Suppressor macrophage treated with lipopolysaccharide for 1 hour (primary cell): ENCODE results near the gene CDC42EP3.

Source experiments
- DNase-seq, 3 donors: peaks; one replicate each; pipeline ENCODE4 v3.0.0-alpha.2; 2020 to 2022

The CDC42EP3 gene

DNA sequence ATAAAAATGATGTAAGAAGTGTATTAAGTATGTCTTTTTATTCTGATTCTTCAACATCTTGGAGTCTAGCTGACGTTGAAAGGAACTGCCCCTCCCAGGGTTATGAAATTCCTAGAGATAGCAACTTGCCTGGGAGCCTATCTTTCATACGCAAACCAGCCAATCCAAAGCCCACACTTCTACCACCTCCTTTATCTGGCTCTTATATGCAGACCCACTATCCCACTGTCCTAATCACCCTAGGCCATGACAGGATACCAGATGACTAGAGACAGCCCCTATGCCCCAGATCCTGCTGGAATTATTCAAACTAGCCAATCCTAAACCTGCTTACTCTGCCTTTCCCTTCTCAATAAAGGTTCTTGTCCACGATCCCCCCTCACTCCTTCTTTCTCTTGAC, 11.8 kb upstream of the CDC42EP3 start:
- no peak for DNase-seq

DNA sequence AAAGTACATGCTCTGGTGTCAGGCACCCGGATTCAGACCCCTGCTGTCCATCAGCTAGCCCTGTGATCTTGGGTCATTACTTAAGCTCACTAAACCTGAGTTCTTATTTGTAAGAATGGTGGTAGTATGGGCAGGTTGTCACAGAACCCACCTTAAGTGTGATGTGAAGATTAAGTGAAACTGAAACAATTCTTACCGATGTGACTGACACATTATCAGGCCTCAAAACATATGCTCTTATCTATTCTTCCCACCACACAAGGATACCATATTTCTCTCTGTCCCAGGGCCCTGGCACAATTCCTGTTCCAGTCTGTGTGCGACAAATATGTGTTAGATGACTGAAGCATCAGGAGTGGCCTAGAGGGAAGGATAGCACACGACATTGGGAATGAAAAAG, 11.0 kb upstream of the CDC42EP3 start:
- DNase-seq: no peak

DNA sequence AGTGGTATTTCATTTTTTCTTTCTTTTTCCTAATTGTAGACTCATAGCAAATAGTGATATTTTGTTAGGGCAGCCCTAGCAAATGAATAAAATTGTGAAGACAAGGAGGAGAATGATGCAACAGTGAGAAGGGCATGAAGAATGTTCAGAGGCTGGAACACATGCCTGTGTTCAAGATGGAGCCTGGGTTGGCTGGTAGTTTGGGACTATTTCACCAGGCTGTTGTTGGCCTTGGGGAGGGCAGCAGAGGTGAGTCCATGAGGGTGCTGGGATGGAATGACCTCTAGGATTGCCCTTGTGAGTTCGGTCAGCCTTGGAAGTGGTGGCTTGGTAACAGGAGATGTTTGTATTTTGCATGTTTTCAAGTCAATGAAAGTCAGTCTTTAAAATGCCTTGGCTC, 10.1 kb upstream of the CDC42EP3 start:
- DNase-seq: no peak

DNA sequence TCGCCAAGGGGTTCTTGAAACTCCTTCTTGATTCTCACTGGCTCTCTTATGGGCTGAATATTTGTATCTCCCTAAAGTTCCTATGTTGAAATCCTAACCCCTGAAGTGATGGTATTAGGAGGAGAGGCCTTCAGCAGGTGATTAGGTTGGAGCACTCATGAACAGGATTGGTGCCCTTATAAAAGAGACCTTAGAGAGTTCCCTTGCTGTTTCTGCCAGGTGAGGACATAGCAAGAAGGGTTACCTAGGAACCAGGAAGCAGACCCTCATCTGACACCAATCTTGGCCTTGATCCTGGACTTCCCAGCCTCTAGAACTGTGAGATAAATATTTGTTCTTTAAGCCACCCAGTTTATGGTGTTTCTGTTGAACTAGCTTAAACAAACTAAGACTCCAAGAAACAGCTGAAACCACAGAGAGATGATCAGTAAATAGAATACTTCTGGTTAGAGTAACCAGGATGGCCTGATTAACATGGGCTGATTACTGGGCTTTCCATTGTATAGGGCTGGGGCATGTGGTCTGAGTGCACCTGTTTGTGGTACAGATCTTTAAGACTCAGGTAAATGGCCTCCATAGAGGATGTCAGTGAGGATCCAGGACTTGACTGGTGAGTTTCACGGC, 7.7 kb upstream of the CDC42EP3 start:
- DNase-seq: no peak

DNA sequence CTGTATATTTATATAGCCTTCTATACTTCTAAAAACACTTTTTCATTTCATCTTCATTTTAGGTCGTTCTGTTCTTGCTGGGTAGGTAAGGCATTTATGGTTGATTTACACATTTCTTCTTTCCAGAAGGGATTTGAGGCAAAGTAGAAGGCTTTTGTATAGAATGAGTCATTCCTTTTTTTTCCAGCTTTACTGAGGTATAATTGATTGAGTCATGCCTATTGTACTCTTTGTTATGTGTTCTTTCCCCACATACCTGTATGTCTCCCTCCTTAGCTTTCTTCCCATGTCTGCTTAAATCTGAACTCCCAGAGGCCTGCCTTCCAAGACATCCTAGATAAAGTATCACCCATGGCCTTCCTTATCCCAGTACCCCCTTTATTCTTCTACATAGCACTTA, 4.8 kb upstream of the CDC42EP3 start:
- no peak for DNase-seq

DNA sequence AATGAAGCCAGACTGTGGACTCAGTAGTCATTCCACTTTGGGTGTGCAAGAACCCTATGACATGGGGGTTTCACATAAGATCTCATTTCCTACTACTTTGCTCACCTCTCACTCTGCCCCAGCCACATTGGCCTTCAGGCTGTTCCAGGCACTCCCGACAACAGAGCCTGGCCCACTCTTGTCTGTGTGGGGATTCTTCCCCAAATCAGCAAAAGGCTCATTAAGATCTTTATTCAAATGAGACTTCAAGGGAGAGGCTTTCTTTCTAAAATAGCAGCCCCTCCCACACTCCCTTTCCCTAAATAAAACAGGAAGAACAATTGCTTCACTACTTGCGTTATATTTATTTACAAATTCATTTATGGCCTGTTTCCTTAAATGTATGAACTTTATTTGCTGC, 3.5 kb upstream of the CDC42EP3 start:
- peak; percentile 68 to 81 (median 69) for DNase-seq

DNA sequence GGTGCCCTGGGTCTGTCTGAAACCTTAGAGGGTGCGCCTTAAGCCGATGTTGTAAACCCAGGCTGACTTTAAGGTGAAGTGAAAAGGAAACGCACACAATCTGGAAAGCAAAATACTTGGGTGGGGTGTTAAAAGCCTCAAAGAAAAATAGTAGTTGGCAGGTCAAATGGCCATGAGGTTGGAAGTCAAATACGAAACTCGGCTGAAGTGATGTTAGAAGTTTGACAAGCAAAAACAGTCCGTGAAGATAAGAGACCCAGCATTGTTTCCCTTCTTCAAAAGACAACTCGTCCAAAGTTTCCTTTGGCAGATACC, 1.4 kb upstream of the CDC42EP3 start:
- DNase-seq: no peak

DNA sequence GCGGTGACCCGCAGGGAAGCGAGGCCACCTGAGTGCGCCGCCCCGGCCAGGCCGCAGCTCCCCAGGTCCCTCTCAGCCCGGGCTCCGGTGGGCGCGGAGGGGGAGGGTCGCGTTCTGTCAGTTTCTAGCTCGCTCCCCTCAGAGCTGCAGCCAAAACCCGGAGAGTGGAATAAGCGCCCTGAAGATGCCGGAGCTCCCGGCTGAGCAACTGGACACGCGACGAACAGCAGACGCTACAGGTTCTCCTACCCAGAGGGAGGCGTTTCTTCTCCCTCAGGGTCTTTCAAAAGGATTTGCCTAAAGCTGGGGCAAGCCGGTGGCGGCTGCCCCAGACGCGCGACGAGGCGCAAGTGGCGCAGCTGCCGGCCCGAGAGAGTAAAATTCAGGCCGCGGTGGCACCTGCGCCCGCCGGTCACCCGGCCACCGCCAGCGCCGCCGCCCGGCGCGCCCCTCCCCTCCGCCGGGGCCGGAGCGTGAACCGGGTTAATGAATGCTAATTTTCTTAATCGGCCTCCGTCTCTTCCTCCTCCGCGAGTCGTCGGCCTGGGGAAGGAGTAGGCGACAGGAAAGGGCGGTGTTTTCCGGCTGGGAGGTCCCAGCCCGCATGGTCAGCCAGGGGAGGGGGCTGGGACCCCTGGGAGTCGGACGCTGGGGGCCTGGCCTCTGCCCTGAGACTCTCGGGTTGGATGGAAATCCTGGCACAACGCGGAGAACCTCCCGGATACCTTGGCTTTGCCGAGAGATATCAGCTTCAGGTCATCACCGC, 845 bp upstream of the CDC42EP3 start:
- peak; percentile 69 to 82 (median 70) for DNase-seq

DNA sequence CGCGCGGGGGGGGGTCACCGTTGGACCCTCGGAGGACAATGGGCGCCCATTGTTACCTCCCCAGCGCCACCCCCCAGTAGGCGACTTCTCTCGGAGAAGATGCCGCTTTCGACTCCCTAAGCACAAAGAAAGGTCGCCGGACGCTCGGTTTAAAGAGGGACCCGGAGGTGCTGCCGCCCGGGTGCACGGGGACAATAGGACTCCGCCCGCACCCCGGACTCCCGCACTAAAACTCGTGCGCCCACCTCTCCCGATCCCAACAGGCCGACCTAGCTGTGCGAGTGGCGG, 318 bp upstream of the CDC42EP3 start:
- DNase-seq: peak in 2 of 3 donors; percentile 24 to 54

DNA sequence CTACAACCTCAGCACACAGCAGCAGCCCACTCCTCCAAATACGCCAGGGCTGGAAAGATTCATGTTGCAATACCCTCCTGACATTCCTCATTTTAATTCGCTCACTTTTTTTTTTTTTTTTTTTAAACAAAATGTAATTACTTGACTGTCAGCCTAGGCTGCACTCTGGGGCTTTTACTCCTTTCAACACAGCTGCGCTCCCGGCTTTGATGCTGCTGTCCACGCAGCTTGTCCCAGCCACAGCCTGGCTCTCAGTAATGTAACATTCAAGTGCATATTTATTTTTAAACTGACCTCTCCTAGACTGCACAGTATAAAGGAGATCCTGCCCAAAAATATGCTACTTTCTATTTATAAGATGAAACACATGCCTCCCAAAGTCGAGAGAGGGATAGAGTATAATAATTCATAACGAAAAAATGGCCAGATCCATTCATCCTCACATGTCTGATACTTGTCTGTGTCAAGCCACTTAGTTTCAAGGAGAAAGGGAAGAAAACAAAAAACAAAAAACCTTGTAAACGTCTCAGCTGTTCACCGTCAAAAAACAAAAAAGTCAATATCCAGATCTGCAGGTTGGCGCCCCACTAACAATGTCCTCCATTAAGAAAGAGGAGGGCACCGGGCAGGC, 949 bp downstream of the CDC42EP3 start:
- peak in 1 of 3 donors; percentile 28 for DNase-seq

DNA sequence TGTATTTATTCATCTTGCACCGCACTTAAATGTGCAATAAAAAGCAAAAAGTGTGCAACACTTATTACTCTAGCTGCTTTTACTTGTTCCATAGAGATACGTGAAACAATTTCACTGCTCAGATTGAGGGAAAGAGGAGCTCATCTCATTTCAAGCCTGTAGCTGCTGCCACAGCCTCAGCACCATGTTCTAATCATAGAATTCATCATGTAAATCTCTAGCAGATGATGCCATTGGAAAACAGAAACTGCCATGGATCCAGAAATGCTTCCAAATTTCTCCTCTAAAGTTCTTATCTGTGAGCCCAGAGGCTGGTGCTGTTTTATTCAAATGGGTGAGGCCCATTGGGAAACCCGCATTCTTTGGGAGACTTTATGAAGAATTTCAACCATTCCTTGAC, 2.0 kb downstream of the CDC42EP3 start:
- no peak for DNase-seq

DNA sequence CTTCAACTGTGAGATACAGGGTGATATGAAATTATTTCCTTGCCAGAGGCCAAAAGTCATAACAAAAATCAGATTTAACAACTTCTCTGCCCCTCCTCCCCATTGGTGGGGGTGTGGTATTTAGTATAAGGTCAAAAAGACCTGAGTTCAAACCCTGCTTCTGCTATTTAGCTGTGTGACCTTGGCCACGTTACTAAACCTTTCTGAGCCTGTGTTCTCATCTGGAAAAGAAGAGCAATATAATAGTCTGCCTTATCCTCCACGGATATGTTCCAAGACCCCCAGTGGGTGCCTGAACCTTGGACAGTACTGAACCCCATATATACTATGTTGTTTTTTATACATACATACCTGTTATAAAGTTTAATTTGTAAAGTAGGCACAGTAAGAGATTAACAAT, 3.7 kb downstream of the CDC42EP3 start:
- DNase-seq: no peak

DNA sequence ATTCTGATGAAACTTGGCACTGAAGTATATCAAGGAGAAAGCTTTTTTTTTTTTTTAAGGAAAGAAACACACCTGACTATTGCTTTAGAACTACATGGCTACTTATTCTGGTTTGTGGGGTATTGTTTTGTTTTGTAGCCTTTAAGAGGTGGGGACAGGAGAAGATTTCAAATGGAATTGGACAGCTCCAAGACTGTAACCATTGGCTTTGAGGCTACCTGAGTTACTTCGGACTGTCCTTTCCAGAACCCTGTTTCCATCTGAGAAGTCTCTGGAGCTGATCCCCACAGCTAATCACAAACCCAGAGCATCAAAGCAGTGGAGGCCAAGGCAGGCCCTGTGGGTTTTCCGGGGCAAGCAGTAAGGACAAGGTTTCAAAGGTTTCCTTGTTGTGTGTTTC, 4.7 kb downstream of the CDC42EP3 start:
- DNase-seq: no peak

DNA sequence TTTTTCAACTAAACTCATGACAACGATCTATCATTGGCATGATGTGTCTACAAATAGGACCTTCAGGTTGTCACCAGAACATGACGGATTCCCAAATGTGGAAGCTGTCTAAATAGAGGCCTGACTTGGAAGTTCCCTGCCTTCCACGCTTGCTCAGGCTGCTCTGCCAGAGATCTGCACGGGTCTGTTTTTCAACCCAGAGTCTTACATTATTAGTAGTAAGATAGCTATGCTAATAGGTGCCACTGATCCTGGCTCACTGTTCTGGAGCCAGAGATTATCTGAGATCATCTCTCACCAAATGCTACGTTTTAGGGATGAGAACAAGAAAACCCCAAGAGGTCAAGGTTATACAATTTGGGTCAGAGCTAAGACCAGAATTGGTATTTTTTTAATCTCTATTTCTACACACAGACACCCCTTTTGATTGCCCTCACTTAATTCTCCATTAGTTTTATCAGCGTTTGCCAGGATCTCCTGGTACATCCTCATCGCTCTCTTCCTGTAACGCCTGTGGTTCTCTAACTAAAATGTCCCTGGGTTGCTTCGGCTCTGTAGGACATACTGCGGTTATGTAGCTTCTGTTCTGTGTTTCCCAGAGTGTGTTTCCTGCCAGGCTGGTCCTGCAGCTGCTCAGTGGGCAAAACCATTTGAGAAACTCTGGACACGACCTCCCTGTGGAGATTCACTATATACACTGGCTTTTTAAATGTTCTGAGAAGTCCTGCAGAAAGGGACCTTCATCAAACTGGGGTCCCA, 5.7 kb downstream of the CDC42EP3 start:
- peak; percentile 71 to 80 (median 79) for DNase-seq

DNA sequence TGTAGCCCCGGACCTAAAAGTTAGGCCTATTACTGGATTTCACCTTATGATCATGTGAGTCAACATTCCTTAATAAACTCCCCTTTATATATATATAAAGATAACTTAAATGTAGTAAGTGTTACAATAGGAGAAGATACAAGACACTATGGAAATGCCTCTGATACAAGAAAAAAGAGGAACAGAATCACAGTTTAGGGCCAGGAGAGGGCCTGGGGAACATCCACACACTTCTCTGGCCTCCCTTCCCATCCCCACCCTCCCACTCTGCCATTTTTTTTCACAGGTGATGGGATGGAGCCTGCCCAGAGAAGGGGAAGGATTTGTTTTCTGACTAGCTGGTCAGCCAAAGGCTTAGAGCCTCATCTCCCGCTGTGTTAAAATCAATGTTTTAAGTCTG, 6.4 kb downstream of the CDC42EP3 start:
- DNase-seq: no peak

DNA sequence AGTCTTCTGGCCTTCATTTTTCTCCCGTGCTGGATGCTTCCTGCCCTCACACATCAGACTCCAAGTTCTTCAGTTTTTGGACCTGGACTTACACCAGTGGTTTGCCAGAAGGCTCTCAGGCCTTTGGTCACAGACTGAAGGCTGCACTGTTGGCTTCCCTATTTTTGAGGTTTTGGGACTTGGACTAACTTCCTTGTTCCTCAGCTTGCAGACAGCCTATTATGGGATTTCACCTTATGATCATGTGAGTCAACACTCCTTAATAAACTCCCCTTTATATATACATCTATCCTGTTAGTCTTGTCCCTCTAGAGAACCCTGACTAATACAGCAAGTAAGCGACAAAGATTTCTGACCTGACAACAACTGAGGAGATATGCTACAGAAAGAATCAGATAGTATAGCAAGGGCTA, 7.2 kb downstream of the CDC42EP3 start:
- DNase-seq: peak; percentile 72 to 90 (median 82)

DNA sequence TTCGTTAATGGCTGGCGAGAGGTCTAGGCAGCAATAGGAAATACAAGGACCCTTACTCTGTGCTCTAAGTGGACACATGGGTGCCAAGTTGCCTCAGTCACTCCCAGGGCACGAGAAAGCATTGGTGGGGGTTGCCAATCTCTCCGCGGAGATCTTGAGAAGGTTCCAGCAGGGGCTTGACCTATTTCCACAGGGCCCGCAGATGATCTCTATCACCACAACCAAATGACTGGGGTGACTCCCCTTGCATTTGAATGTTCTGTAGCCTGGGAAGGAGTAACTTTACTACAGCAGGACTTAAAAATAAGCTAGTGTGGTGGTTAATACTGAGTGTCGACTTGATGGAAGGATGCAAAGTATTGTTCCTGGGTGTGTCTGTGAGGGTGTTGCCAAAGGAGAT, 8.1 kb downstream of the CDC42EP3 start:
- no peak for DNase-seq

DNA sequence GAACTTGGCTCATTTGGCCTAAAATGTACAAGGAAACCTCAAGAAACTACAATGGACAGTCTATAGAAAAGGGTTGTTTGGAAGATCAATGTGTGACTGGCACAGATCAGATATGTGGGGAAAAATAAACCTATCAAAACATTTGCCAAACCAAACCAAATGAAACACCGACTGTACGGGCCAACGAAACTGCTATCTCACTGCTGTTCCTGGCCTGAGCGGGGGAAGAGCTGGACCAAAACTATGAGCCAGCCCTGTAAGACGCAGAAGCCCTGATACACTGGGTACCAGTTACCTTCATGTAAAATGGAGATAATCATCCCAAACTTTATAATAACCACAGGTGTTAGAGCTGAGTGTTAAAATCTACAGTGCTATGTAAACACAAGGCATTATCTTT, 11.7 kb downstream of the CDC42EP3 start:
- no peak for DNase-seq

DNA sequence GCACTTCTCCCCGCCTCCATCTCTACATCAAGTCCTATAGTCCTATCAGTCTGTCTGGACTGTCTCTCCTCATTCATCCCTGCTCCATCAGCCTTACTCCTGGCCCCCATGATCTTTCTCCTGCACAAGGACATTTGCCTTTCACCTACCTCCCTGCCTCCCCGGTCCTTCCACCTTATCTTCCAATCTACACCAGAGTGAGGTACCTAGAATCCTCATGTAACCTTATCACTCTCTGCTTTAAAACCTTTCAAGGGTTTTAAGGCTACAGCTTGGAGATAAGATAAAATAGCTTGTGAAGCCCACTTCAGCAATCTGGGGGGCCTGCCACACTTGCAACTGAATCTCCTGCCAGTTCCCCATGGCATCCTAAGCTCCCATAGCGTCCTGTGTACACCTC, 12.8 kb downstream of the CDC42EP3 start:
- no peak for DNase-seq

DNA sequence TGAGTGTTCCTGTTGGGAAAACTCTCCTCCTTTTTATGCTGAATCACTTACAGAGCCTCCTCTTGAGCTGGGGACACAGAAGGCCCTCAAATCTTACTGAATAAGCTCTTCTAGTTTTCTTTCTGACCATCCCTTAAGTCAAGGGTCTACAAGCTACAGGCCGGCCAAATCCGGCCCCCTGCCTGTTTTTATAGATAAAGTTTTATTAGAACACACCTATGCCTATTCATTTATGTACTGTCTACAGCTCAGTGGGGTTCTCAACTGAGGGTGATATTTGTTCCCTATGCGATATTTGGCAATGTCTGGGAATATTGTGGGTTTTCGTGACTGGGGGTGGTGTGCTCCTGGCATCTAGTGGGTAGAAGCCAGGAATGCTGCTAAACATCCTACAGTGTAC, 14.0 kb downstream of the CDC42EP3 start:
- DNase-seq: no peak

DNA sequence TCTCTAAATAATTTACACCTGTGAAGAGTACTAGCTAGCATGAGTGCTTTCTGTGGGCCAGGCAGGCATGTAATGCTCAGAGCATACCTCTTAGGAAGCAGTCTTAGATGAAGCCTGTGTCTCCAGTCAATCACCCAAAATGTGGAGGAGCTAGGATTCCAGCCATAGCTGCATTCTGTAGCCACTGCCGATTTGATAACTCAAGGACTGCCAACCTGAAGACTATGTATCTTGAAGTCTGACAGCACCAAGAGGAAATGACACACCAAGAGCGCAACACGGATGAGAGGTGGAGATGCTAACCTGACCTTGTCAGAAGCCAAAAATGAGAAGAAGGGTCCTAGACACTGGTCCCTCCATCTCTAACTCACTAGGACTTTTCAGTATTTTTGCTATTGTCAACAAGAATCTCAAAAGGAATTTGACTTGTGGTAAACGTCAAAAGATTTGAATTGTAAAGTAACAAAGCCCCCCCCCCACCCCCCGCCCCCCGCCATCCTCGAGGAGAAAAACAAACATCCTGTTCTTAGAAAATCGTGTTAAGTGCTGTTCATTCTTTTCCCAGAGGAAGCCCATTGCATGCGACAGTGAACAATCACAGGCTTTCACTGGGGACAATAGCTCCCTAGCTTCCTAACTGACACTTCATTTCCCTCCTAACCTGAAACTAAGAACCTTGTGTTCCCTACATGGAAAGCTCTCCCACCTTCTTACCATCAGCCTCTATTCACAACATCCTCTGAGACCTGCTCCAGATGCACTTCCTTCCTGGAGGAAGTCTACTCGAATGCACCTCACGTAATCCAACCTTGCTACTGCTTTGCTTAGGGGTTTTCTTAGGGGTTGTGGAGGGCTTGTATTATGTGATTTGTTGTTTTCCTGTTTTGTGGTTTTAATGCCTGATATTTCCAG, 14.7 kb downstream of the CDC42EP3 start:
- DNase-seq: no peak

DNA sequence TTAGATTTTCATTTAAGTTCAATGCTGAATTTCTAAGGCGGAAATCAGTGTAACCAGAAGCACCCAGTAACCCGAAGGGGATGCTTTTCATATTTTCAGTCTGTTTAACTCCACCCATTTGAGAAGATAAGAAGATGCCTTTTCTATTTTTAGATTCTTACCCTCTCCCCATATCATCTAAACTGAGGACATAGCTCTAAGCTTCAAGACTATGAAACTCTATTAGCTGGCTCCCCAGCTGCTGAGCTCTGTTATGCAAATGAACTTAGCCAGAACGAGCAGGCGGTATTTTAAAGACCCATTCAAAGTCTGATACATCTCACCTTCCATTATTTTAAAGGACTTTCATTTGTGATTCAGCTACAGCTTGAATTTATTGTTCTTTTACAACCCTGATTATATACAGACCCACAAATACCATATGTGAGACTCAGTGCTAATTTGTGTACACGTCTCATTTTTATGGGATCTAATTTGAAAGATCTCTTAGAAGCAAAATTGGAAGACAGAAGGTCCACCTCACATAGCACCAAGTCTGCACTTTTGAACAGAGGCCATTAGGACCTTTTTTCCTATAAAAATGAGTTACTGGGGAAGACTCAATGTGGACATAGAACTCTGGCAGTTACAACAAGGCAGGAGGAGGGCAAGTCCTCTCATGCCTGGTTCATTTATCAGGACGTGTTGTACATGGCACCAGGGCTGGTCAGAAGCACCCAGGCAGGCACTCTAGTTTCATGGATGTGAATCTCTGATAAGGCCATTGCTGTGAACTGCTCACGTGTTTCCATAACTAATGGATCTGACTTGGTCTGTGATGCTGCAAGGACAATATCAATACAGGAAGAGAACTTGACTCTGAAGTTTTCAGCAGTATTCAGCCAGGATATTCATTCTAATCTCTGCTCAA, 16.3 kb downstream of the CDC42EP3 start:
- DNase-seq: no peak
